K562 (cell line): ENCODE measurements around the gene SURF4. TPM values are rescaled to one million over a fixed set of nuclear protein-coding genes. Genes with fewer than 3 reads are reported as not detected.
A peak's percentile ranks its signal among the peaks of the same experiment; 100 is the strongest.

Experiments used
- CHD2 ChIP-seq: IDR thresholded peaks from 2 replicates; pipeline ENCODE4 v1.6.1; 2011; ENCODE audit warnings: low read depth, low read length
- ETV6 ChIP-seq, 3 experiments: fragments of 150-350 bp in 1 of 3; sonication (generic) in 1 of 3; formaldehyde crosslinking in 1 of 3; IDR thresholded peaks; 2 replicates each; pipeline versions ENCODE4 v1.6.1 to v1.8.0; 2014 to 2022; ENCODE audit warnings: borderline replicate concordance in 2 of 3, low read depth in 2 of 3, antibody characterized with exemption in 1 of 3, low read length in 1 of 3, mild to moderate bottlenecking in 1 of 3, missing genetic modification reagents in 1 of 3
- FIP1L1 ChIP-seq: fragments of 200-400 bp; formaldehyde crosslinking; IDR thresholded peaks from 2 replicates; pipeline ENCODE4 v1.6.1; 2018; ENCODE audit warnings: mild to moderate bottlenecking, low read depth, low read length; ENCODE audit not compliant: poor library complexity, severe bottlenecking
- FOXM1 ChIP-seq, 2 experiments: fragments of 450-650 bp in 1 of 2; sonication (generic) in 1 of 2; formaldehyde crosslinking in 1 of 2; IDR thresholded peaks; 2 replicates each; pipeline versions ENCODE4 v1.6.1 to v1.9.0; 2017 to 2022; ENCODE audit warnings: low read depth in 2 of 2, mild to moderate bottlenecking in 2 of 2, missing genetic modification reagents in 1 of 2, moderate library complexity in 1 of 2
- HDAC2 ChIP-seq: fragments of 450-650 bp; IDR thresholded peaks from 2 replicates; pipeline ENCODE4 v1.6.1; 2016; ENCODE audit warnings: mild to moderate bottlenecking
- HNRNPH1 ChIP-seq: fragments of 200-400 bp; formaldehyde crosslinking; optimal IDR thresholded peaks from 2 replicates; pipeline ENCODE3; 2017; ENCODE audit warnings: low read depth, mild to moderate bottlenecking, low read length, moderate library complexity
- NONO ChIP-seq, 2 experiments: fragments of 200-400 bp in 1 of 2; fragments of 450-650 bp in 1 of 2; formaldehyde crosslinking in 1 of 2; IDR thresholded peaks; 2 replicates each; pipeline ENCODE4 v1.6.1; 2017; ENCODE audit warnings: low read depth in 2 of 2, mild to moderate bottlenecking in 2 of 2, moderate library complexity in 2 of 2, low read length in 1 of 2
- NR2C1 ChIP-seq, 2 experiments: fragments of 450-650 bp; IDR thresholded peaks; 2 replicates each; pipeline ENCODE4 v1.6.1; 2017; ENCODE audit warnings: mild to moderate bottlenecking in 2 of 2, antibody characterized with exemption in 1 of 2, inconsistent platforms in 1 of 2, missing compliant biosample characterization in 1 of 2, missing genetic modification characterization in 1 of 2
- POLR2G ChIP-seq: fragments of 200-400 bp; formaldehyde crosslinking; IDR thresholded peaks from 2 replicates; pipeline ENCODE4 v1.6.1; 2017; ENCODE audit warnings: low read depth, mild to moderate bottlenecking, antibody characterized with exemption, low read length, moderate library complexity
- XRCC5 ChIP-seq: fragments of 200-400 bp; formaldehyde crosslinking; IDR thresholded peaks from 2 replicates; pipeline ENCODE4 v1.6.1; 2017; ENCODE audit warnings: low read depth, mild to moderate bottlenecking, low read length
- ZC3H8 ChIP-seq: fragments of 450-650 bp; IDR thresholded peaks from 2 replicates; pipeline ENCODE4 v1.6.1; 2017
- polyA plus RNA-seq, 8 experiments: library from polyadenylated mRNA; depleted of rRNA in 4 of 8; stranded (reverse) in 5 of 8; unstranded in 3 of 8; fragments of >200 nt; fragmentation: Nextera tagmentation in 2 of 8; fragmentation: Illumina TruSeq in 1 of 8; extraction: Ambion mirVana in 2 of 8; extraction: Trizol in 1 of 8; gene quantifications; 2 replicates each; pipeline versions ENCODE4 v1.2.1 to v1.2.3, GENCODE V29; 2011 to 2014; ENCODE audit warnings: inconsistent platforms in 1 of 8, missing spikeins in 1 of 8
- total RNA-seq, 7 experiments: library from RNA; depleted of rRNA in 6 of 7; stranded (reverse); fragments of >200 nt in 6 of 7; fragmentation: Illumina TruSeq in 2 of 7; extraction: Trizol in 2 of 7; gene quantifications; 2 replicates each; pipeline versions ENCODE4 v1.2.1 to v1.2.3, GENCODE V29; 2011 to 2021; ENCODE audit warnings: low replicate concordance in 1 of 7
- TF ChIP-seq, protein P1 (sequence below), 2 experiments: fragments of 450-650 bp in 1 of 2; IDR thresholded peaks; 2 replicates each; pipeline ENCODE4 v1.6.1; 2011 to 2017; ENCODE audit warnings: low read depth in 2 of 2, antibody characterized with exemption in 1 of 2, borderline replicate concordance in 1 of 2, low read length in 1 of 2, mild to moderate bottlenecking in 1 of 2, mixed read lengths in 1 of 2; ENCODE audit not compliant: control insufficient read depth in 1 of 2
- TF ChIP-seq, protein P2 (sequence below): fragments of 150-350 bp; conservative IDR thresholded peaks from 2 replicates; pipeline ENCODE4 v1.6.1; 2014; ENCODE audit warnings: low read length
- TF ChIP-seq, protein P3 (sequence below): sonication (generic); formaldehyde crosslinking; IDR thresholded peaks from 2 replicates; pipeline ENCODE4 v1.8.0; 2022; ENCODE audit warnings: mild to moderate bottlenecking, missing genetic modification reagents, borderline replicate concordance

The SURF4 gene
- total and polyA plus RNA-seq, 9 of the 15 experiments (the other 6 are each of a cell fraction or from before 2014, with no cell fraction given), result 8.4 to 176 (median 130) TPM

GRCh38 chr9:133335924-133336811 lies 39.7 kb downstream of the SURF4 start, which contains the start of gene SURF6 (continued):
- 0 out of 4 replicates have a peak, but pooled peaks of 1 of the 2 experiments have one; percentile 15 for TF ChIP-seq ETV6 (IDR thresholded peaks at IDR 0.05; ENCODE audit: borderline replicate concordance in 1 of 2, low read depth in 2 of 2, low read length in 1 of 2)
- TF ChIP-seq ETV6 (CRISPR knock-in tag; IDR thresholded peaks at IDR 0.05; ENCODE audit: borderline replicate concordance), result no peak
- peak; percentile 95 for TF ChIP-seq POLR2G
- TF ChIP-seq ZC3H8, result no peak
- TF ChIP-seq, protein P1, sequence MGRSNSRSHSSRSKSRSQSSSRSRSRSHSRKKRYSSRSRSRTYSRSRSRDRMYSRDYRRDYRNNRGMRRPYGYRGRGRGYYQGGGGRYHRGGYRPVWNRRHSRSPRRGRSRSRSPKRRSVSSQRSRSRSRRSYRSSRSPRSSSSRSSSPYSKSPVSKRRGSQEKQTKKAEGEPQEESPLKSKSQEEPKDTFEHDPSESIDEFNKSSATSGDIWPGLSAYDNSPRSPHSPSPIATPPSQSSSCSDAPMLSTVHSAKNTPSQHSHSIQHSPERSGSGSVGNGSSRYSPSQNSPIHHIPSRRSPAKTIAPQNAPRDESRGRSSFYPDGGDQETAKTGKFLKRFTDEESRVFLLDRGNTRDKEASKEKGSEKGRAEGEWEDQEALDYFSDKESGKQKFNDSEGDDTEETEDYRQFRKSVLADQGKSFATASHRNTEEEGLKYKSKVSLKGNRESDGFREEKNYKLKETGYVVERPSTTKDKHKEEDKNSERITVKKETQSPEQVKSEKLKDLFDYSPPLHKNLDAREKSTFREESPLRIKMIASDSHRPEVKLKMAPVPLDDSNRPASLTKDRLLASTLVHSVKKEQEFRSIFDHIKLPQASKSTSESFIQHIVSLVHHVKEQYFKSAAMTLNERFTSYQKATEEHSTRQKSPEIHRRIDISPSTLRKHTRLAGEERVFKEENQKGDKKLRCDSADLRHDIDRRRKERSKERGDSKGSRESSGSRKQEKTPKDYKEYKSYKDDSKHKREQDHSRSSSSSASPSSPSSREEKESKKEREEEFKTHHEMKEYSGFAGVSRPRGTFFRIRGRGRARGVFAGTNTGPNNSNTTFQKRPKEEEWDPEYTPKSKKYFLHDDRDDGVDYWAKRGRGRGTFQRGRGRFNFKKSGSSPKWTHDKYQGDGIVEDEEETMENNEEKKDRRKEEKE (IDR thresholded peaks at IDR 0.05; ENCODE audit: borderline replicate concordance in 1 of 2, control insufficient read depth in 1 of 2, low read depth in 2 of 2, low read length in 1 of 2), result peak in 1 of 2 experiments; percentile 79; a peak in 2 of 4 replicates
- no peak for TF ChIP-seq HNRNPH1
- TF ChIP-seq NR2C1 (IDR thresholded peaks at IDR 0.05), result no peak
- peak; percentile 41; the same call in 1 of the 2 replicates for TF ChIP-seq NR2C1 (tag; IDR thresholded peaks at IDR 0.05)
- TF ChIP-seq CHD2, result peak; percentile 37; the same call in 1 of the 2 replicates
- TF ChIP-seq, protein P2, sequence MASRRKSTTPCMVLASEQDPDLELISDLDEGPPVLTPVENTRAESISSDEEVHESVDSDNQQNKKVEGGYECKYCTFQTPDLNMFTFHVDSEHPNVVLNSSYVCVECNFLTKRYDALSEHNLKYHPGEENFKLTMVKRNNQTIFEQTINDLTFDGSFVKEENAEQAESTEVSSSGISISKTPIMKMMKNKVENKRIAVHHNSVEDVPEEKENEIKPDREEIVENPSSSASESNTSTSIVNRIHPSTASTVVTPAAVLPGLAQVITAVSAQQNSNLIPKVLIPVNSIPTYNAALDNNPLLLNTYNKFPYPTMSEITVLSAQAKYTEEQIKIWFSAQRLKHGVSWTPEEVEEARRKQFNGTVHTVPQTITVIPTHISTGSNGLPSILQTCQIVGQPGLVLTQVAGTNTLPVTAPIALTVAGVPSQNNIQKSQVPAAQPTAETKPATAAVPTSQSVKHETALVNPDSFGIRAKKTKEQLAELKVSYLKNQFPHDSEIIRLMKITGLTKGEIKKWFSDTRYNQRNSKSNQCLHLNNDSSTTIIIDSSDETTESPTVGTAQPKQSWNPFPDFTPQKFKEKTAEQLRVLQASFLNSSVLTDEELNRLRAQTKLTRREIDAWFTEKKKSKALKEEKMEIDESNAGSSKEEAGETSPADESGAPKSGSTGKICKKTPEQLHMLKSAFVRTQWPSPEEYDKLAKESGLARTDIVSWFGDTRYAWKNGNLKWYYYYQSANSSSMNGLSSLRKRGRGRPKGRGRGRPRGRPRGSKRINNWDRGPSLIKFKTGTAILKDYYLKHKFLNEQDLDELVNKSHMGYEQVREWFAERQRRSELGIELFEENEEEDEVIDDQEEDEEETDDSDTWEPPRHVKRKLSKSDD, result no peak
- TF ChIP-seq FIP1L1, result peak; percentile 58
- TF ChIP-seq FOXM1 (IDR thresholded peaks at IDR 0.05; ENCODE audit: low read depth), result no peak; the same call in 1 of the 2 replicates
- TF ChIP-seq FOXM1 (CRISPR knock-in tag; IDR thresholded peaks at IDR 0.05; ENCODE audit: low read depth), result peak; percentile 84; the same call in 1 of the 2 replicates
- peak; percentile 36; the same call in 1 of the 2 replicates for TF ChIP-seq HDAC2
- TF ChIP-seq NONO (IDR thresholded peaks at IDR 0.05; ENCODE audit: low read depth in 2 of 2, low read length in 1 of 2), result peak in 1 of 2 experiments; percentile 89; a peak in 2 of 4 replicates
- TF ChIP-seq, protein P3, sequence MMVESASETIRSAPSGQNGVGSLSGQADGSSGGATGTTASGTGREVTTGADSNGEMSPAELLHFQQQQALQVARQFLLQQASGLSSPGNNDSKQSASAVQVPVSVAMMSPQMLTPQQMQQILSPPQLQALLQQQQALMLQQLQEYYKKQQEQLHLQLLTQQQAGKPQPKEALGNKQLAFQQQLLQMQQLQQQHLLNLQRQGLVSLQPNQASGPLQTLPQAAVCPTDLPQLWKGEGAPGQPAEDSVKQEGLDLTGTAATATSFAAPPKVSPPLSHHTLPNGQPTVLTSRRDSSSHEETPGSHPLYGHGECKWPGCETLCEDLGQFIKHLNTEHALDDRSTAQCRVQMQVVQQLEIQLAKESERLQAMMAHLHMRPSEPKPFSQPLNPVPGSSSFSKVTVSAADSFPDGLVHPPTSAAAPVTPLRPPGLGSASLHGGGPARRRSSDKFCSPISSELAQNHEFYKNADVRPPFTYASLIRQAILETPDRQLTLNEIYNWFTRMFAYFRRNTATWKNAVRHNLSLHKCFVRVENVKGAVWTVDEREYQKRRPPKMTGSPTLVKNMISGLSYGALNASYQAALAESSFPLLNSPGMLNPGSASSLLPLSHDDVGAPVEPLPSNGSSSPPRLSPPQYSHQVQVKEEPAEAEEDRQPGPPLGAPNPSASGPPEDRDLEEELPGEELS, result 0 out of 2 replicates have a peak, but pooled peaks have one; percentile 77
- TF ChIP-seq XRCC5, result peak; percentile 100
